ENCODE measurements around the gene RBSN. TPM values are rescaled to one million over a fixed set of nuclear protein-coding genes. Genes with fewer than 3 reads are reported as not detected.
A peak's percentile ranks its signal among the peaks of the same experiment; 100 is the strongest.

RBSN gene
- total RNA-seq, 4 donors from 2014 or later = 17.2 to 94.9 (median 32.1) TPM

DNA sequence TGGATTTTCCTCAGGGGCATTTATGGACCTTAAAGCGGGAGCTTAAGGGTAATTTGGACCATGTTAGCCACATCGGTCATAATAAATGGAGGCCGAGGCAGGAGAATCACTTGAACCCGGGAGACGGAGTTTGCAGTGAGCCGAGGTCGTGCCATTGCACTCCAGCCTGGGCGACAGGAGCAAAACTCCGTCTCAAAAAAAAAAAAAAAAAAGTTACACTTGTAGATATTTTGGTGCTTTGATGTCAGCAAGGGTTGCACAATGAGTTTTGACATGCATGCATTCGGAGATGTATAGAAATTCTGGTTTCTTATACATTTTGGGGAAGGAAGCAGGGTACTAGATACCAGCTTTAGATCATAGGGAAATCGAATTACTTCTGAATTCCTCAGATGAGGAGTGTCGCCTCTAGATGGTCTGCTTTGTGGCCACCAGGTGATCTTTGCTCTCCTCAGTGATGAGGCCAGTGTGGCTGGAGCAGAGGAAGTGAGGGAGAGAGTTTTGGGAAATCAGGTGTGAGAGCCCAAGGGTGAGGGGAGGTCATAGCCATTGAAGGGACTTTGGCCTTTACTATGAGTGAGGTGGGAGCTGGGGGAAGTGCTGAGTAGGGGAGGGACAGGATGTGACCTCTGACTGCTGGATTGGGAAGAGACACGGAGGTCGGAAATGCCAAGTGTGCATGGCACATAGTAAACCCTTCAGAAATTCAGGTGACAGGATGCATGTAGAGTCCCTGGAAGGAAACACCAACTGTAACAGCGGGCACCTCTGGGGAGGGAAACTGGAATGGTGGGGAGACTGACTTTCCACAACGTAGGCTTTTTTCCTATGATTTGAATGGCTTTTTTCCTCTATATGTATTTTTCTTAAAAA lies 8.4 kb upstream of the RBSN start:
- no peak overlapping the region for H3K4me3 ChIP-seq
- DNase-seq = peak in 1 of 3 donors; percentile 22
- no peak overlapping the region for H3K27ac ChIP-seq
- no peak for TF ChIP-seq POLR2A (IDR thresholded peaks at IDR 0.05)
- TF ChIP-seq, protein P1, sequence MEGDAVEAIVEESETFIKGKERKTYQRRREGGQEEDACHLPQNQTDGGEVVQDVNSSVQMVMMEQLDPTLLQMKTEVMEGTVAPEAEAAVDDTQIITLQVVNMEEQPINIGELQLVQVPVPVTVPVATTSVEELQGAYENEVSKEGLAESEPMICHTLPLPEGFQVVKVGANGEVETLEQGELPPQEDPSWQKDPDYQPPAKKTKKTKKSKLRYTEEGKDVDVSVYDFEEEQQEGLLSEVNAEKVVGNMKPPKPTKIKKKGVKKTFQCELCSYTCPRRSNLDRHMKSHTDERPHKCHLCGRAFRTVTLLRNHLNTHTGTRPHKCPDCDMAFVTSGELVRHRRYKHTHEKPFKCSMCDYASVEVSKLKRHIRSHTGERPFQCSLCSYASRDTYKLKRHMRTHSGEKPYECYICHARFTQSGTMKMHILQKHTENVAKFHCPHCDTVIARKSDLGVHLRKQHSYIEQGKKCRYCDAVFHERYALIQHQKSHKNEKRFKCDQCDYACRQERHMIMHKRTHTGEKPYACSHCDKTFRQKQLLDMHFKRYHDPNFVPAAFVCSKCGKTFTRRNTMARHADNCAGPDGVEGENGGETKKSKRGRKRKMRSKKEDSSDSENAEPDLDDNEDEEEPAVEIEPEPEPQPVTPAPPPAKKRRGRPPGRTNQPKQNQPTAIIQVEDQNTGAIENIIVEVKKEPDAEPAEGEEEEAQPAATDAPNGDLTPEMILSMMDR (IDR thresholded peaks at IDR 0.05) = no peak
- no peaks in the 10 kb centered on the region for H3K4me1 ChIP-seq
- no peaks in the 10 kb centered on the region for H3K36me3 ChIP-seq
- no peaks in the 10 kb centered on the region for H3K9me3 ChIP-seq
- H3K27me3 ChIP-seq = no peaks in the 10 kb centered on the region

DNA sequence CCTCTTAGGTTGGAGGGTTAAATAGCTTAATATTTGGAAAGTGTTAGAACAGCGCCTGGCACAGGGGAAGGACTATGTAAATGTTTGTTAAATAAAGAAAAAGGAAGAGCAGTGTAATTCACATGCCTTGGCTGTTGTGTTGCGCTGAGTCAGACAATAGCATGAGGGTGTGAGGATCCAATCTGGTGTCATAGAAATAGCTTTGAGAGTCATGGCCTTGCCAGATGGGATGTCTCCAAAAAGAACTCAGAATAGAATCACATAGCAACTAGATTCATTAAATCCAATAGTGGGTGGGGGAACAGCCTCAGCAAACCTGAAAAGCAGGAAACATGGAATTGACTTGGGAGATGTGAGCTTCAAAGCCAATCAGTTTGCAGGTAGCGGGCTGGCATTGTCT lies 3.9 kb upstream of the RBSN start:
- no peak overlapping the region for H3K4me3 ChIP-seq
- H3K27me3 ChIP-seq = no peaks in the 10 kb centered on the region
- H3K27ac ChIP-seq = peak overlapping the region in 2 of 4 donors; percentile 50 to 62
- H3K4me1 ChIP-seq = peaks cover 0 to 11% (median 4%) of the 10 kb centered on the region in 4 donors
- no peak for DNase-seq
- TF ChIP-seq, protein P1 (IDR thresholded peaks at IDR 0.05) = no peak
- TF ChIP-seq POLR2A (IDR thresholded peaks at IDR 0.05) = no peak
- H3K36me3 ChIP-seq = no peaks in the 10 kb centered on the region
- no peaks in the 10 kb centered on the region for H3K9me3 ChIP-seq

DNA sequence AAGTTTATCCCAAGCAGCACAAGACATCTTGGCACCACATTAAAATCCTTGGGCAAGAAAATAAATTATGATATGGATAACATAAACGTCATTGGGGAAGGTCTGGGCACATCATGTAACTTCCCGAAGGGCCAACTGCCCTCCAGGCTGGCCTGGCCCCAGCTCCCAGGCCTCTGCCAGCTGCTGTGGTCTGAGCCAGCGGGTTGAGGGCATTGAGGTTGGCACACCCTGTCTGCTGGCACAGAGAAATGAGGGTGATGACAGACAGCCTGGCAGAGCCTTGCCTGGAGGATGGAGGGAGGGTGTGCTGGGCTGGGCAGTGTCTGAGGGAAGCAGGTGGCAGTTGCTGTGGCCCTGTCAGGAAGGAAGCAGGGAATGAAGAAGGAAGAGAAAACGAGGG lies 3.3 kb upstream of the RBSN start:
- Histone ChIP-seq H3K36me3 (no peaks in the 10 kb centered on the region), H3K27ac (peak overlapping the region in 2 of 4 donors; percentile 58 to 62), H3K27me3 (no peaks in the 10 kb centered on the region), H3K4me3 (no peak overlapping the region), H3K4me1 (peaks cover 0 to 16% (median 6%) of the 10 kb centered on the region in 4 donors), H3K9me3 (no peaks in the 10 kb centered on the region)
- peak in 2 of 3 donors; percentile 62 to 66 for DNase-seq
- no peak for TF ChIP-seq POLR2A (IDR thresholded peaks at IDR 0.05)
- TF ChIP-seq, protein P1 (IDR thresholded peaks at IDR 0.05) = no peak

DNA sequence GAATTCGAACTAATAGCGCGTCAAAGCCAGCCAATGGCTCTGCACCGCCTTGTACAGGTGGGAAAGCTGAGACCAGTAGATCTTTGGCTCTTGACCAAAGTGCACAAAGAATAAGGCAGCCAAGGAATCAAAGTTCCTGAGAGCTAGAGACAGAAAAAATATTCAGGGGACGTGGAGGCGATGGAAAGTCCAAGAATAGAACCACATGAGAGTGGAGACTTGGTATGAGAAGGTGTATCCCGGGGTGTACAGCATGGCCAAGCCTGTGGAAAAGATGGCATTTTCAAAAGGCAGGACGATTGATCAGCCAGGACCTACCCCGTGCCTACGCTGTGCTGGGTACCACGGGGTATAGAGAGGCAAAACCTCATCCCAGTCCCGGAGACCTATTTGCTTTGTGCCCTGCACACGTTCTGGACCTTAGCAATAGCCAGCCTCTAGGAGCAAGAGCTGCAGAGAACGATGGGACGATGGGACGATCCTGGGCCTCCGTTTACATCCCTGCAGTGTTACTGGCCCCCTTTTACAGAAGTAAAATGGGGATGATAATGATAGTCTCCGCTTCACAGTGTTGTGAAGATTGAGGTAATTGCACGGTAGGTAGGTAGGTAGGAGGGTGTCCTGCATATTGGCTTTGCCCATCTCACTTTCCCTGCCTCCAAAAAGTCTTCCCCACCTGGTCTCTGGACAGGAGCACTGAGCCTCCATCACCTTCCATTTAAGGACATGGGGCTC lies 583 bp upstream of the RBSN start:
- DNase-seq = no peak
- Histone ChIP-seq H3K4me3 (peak overlapping the region; percentile 65 to 84 (median 78)), H3K27ac (peak overlapping the region; percentile 81 to 89 (median 84)), H3K27me3 (no peaks in the 10 kb centered on the region), H3K36me3 (peaks cover 0 to 18% (median 0%) of the 10 kb centered on the region in 3 donors), H3K4me1 (peaks cover 0 to 20% (median 6%) of the 10 kb centered on the region in 4 donors), H3K9me3 (no peaks in the 10 kb centered on the region)
- no peak for TF ChIP-seq POLR2A (IDR thresholded peaks at IDR 0.05)
- TF ChIP-seq, protein P1 (IDR thresholded peaks at IDR 0.05) = no peak

DNA sequence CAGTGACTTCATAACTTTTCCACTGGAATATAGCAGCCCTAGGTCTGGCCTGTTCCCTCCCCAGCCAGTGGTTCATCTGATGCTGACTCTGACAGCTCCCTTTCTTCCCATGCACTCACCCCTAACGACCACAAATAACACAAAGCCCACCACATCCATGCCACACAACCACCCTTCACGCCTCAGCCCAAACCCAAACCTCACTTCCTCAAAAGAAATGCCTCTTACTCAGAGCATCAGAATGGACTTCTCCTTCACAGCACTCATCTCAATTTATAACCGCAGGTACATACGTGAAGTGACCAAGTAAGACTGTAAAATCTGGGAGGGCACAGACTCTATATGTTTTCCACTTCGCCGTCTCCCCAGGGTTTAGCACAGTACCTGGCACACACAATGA lies 1.1 kb downstream of the RBSN start:
- Histone ChIP-seq H3K4me1 (peaks cover 0 to 20% (median 6%) of the 10 kb centered on the region in 4 donors), H3K4me3 (peak overlapping the region; percentile 65 to 84 (median 78)), H3K36me3 (peaks cover 0 to 29% (median 0%) of the 10 kb centered on the region in 3 donors), H3K9me3 (no peaks in the 10 kb centered on the region), H3K27ac (peak overlapping the region in 1 of 4 donors; percentile 4), H3K27me3 (no peaks in the 10 kb centered on the region)
- peak in 1 of 3 donors; percentile 28 for DNase-seq
- TF ChIP-seq, protein P1 (IDR thresholded peaks at IDR 0.05) = no peak
- TF ChIP-seq POLR2A (IDR thresholded peaks at IDR 0.05) = no peak

All from Peyer's patch (tissue), 4 donors.